PC-9 (cell line): ENCODE measurements around the gene TMEM235.

Experiments used
- EZH2 ChIP-seq: fragments of 200-600 bp; sonication (generic); IDR thresholded peaks from 2 replicates; pipeline ENCODE4 v1.8.0; 2017; ENCODE audit warnings: antibody characterized with exemption, low read depth
- TF ChIP-seq, protein P1 (sequence below): fragments of 200-600 bp; sonication (generic); conservative IDR thresholded peaks from 2 replicates; pipeline ENCODE4 v1.6.1; 2017; ENCODE audit warnings: mixed run types, antibody characterized with exemption, mild to moderate bottlenecking, moderate library complexity

DNA sequence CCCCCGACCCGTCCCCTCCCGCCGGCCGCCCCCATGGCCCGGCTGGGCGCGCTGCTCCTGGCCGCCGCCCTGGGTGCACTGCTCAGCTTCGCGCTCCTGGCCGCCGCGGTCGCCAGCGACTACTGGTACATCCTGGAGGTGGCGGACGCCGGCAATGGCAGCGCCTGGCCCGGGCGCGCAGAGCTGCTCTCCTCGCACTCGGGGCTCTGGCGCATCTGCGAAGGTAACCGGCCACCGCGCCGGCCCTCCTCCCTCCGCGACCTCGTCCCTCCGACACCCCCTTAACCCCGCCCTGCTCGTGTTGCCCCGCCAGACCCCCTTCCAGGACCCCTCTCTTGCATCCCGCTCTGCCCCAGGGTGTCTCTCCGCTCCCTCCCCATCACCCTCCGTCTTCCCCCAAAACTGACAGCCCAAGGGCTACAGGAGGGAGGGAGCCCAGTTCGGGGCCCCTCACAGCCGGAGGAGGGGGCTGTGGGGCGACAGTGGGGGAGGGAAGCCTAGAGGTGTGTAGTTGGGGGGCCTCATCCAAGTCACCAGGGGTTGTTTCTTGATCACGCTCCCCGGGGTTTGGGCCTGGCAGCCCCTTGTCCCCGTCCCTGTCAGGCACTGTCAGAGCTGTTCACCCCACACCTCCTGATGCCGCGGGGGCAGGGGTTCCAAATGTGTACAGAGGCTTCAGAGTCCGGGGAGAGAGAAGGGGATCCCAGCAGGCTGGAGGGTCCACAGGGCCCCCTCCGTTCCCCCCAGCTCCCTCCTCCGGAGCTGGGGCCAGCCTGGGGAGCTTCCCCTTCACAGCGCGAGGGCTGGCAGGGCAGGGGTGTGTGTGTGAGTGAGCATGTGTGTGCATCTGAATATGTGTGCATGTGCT is 794 bp downstream of the TMEM235 start:
- TF ChIP-seq, protein P1, sequence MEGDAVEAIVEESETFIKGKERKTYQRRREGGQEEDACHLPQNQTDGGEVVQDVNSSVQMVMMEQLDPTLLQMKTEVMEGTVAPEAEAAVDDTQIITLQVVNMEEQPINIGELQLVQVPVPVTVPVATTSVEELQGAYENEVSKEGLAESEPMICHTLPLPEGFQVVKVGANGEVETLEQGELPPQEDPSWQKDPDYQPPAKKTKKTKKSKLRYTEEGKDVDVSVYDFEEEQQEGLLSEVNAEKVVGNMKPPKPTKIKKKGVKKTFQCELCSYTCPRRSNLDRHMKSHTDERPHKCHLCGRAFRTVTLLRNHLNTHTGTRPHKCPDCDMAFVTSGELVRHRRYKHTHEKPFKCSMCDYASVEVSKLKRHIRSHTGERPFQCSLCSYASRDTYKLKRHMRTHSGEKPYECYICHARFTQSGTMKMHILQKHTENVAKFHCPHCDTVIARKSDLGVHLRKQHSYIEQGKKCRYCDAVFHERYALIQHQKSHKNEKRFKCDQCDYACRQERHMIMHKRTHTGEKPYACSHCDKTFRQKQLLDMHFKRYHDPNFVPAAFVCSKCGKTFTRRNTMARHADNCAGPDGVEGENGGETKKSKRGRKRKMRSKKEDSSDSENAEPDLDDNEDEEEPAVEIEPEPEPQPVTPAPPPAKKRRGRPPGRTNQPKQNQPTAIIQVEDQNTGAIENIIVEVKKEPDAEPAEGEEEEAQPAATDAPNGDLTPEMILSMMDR: no peak
- no peak for TF ChIP-seq EZH2
